HEK293 (cell line): ENCODE measurements around the gene DNAH12.

Experiments
- CTCF ChIP-seq: fragments of 450-650 bp; formaldehyde crosslinking; IDR thresholded peaks from 2 replicates; pipeline ENCODE4 v1.5.1; 2016; ENCODE audit warnings: missing biosample characterization, missing genetic modification characterization
- HOXA7 ChIP-seq: sonication (generic); formaldehyde crosslinking; IDR thresholded peaks from 2 replicates; pipeline ENCODE4 v1.8.1; 2022; ENCODE audit warnings: missing genetic modification reagents, borderline replicate concordance
- MEIS1 ChIP-seq: sonication (generic); formaldehyde crosslinking; IDR thresholded peaks from 2 replicates; pipeline ENCODE4 v1.8.1; 2022; ENCODE audit warnings: missing genetic modification reagents, mild to moderate bottlenecking, borderline replicate concordance
- PRDM1 ChIP-seq: fragments of 450-650 bp; formaldehyde crosslinking; IDR thresholded peaks from 2 replicates; pipeline ENCODE4; 2016; ENCODE audit warnings: missing biosample characterization, missing genetic modification characterization
- ZBTB17 ChIP-seq: fragments of 450-650 bp; formaldehyde crosslinking; IDR thresholded peaks from 2 replicates; pipeline ENCODE4 v1.5.1; 2016; ENCODE audit warnings: missing biosample characterization, missing genetic modification characterization
- ZBTB44 ChIP-seq: fragments of 450-650 bp; IDR thresholded peaks from 2 replicates; pipeline ENCODE4 v1.5.1; 2018; ENCODE audit warnings: missing biosample characterization, mild to moderate bottlenecking, missing genetic modification characterization
- ZBTB49 ChIP-seq: fragments of 450-650 bp; formaldehyde crosslinking; IDR thresholded peaks from 2 replicates; pipeline ENCODE4 v1.5.1; 2016; ENCODE audit warnings: missing biosample characterization, missing genetic modification characterization, low read depth
- ZFP3 ChIP-seq: fragments of 450-650 bp; formaldehyde crosslinking; IDR thresholded peaks from 2 replicates; pipeline ENCODE4 v1.5.1; 2016; ENCODE audit warnings: low read depth, missing biosample characterization, missing genetic modification characterization
- ZNF121 ChIP-seq: fragments of 450-650 bp; formaldehyde crosslinking; IDR thresholded peaks from 2 replicates; pipeline ENCODE4 v1.5.1; 2016; ENCODE audit warnings: missing biosample characterization, missing genetic modification characterization
- ZNF19 ChIP-seq: fragments of 450-650 bp; formaldehyde crosslinking; IDR thresholded peaks from 2 replicates; pipeline ENCODE4; 2016; ENCODE audit warnings: missing biosample characterization, missing genetic modification characterization, low read depth
- ZNF580 ChIP-seq: fragments of 450-650 bp; formaldehyde crosslinking; IDR thresholded peaks from 2 replicates; pipeline ENCODE4 v1.5.1; 2016; ENCODE audit warnings: missing biosample characterization, missing genetic modification characterization
- ZNF677 ChIP-seq: fragments of 450-650 bp; IDR thresholded peaks from 2 replicates; pipeline ENCODE4 v1.5.0; 2018; ENCODE audit warnings: missing biosample characterization, mild to moderate bottlenecking, missing genetic modification characterization, moderate library complexity
- ZNF837 ChIP-seq: fragments of 450-650 bp; formaldehyde crosslinking; IDR thresholded peaks from 2 replicates; pipeline ENCODE4 v1.5.1; 2016; ENCODE audit warnings: missing biosample characterization, missing genetic modification characterization

- TF ChIP-seq ZFP3 (tag by site-specific recombination) (no peak), CTCF (no peak), ZBTB17 (tag by site-specific recombination) (no peak), ZNF121 (tag by site-specific recombination) (no peak), ZBTB49 (no peak), PRDM1 (tag by site-specific recombination) (no peak), ZNF580 (tag by site-specific recombination) (no peak), ZNF19 (tag by site-specific recombination) (no peak), HOXA7 (no peak), ZNF677 (tag by site-specific recombination) (no peak), MEIS1 (CRISPR knock-in tag) (no peak), ZBTB44 (no peak), ZNF837 (tag by site-specific recombination) (no peak)
Observed at GRCh38 chr3:57288403-57288802, 255.7 kb downstream of the DNAH12 start.
